ENCODE measurements around the gene DDX11.
"Not testable (repeated sequence)": the region's sequence is repeated elsewhere in the genome, so short reads cannot be mapped to it uniquely, and the experiment has no call there.

DDX11 gene

GRCh38 chr12:31066196-31066595 is 7.5 kb upstream of the DDX11 start:
- in situ Hi-C loops (cut with HindIII; ENCODE audit: low sequenced_read_pairs), result not testable (repeated sequence)

GRCh38 chr12:31067656-31068055 is 6.0 kb upstream of the DDX11 start:
- in situ Hi-C loops (cut with HindIII; ENCODE audit: low sequenced_read_pairs), result not testable (repeated sequence)

GRCh38 chr12:31070971-31071740 is 2.5 kb upstream of the DDX11 start:
- in situ Hi-C loops (cut with HindIII; ENCODE audit: low sequenced_read_pairs), result not testable (repeated sequence)

- in situ Hi-C loops (cut with HindIII; ENCODE audit: low sequenced_read_pairs), result not testable (repeated sequence)
Measured at GRCh38 chr12:31072962-31073361, 698 bp upstream of the DDX11 start.

GRCh38 chr12:31074333-31074874 is 744 bp downstream of the DDX11 start:
- in situ Hi-C loops (cut with HindIII; ENCODE audit: low sequenced_read_pairs), result not testable (repeated sequence)

- in situ Hi-C loops (cut with HindIII; ENCODE audit: low sequenced_read_pairs), result not testable (repeated sequence)
Measured at GRCh38 chr12:31076150-31076549, 2.5 kb downstream of the DDX11 start.

- in situ Hi-C loops (cut with HindIII; ENCODE audit: low sequenced_read_pairs), result not testable (repeated sequence)
Measured at GRCh38 chr12:31077095-31077494, 3.4 kb downstream of the DDX11 start.

GRCh38 chr12:31077998-31078397 is 4.3 kb downstream of the DDX11 start:
- in situ Hi-C loops (cut with HindIII; ENCODE audit: low sequenced_read_pairs), result not testable (repeated sequence)

- in situ Hi-C loops (cut with HindIII; ENCODE audit: low sequenced_read_pairs), result not testable (repeated sequence)
Measured at GRCh38 chr12:31079421-31079820, 5.8 kb downstream of the DDX11 start.

GRCh38 chr12:31080221-31080620 is 6.6 kb downstream of the DDX11 start:
- in situ Hi-C loops (cut with HindIII; ENCODE audit: low sequenced_read_pairs), result not testable (repeated sequence)

- in situ Hi-C loops (cut with HindIII; ENCODE audit: low sequenced_read_pairs), result not testable (repeated sequence)
Measured at GRCh38 chr12:31081274-31081673, 7.6 kb downstream of the DDX11 start.

GRCh38 chr12:31084241-31084640 is 10.6 kb downstream of the DDX11 start:
- in situ Hi-C loops (cut with HindIII; ENCODE audit: low sequenced_read_pairs), result not testable (repeated sequence)

GRCh38 chr12:31086032-31086431 is 12.4 kb downstream of the DDX11 start:
- in situ Hi-C loops (cut with HindIII; ENCODE audit: low sequenced_read_pairs), result not testable (repeated sequence)

- in situ Hi-C loops (cut with HindIII; ENCODE audit: low sequenced_read_pairs), result not testable (repeated sequence)
Measured at GRCh38 chr12:31087486-31087885, 13.8 kb downstream of the DDX11 start.

GRCh38 chr12:31087956-31088355 is 14.3 kb downstream of the DDX11 start:
- in situ Hi-C loops (cut with HindIII; ENCODE audit: low sequenced_read_pairs), result not testable (repeated sequence)

GRCh38 chr12:31089072-31089471 is 15.4 kb downstream of the DDX11 start:
- in situ Hi-C loops (cut with HindIII; ENCODE audit: low sequenced_read_pairs), result no loop called here

GRCh38 chr12:31091629-31092028 is 18.0 kb downstream of the DDX11 start:
- in situ Hi-C loops (cut with HindIII; ENCODE audit: low sequenced_read_pairs), result not testable (repeated sequence)

GRCh38 chr12:31092718-31093117 is 19.1 kb downstream of the DDX11 start:
- in situ Hi-C loops (cut with HindIII; ENCODE audit: low sequenced_read_pairs), result not testable (repeated sequence)

- in situ Hi-C loops (cut with HindIII; ENCODE audit: low sequenced_read_pairs), result not testable (repeated sequence)
Measured at GRCh38 chr12:31095080-31095860, 21.6 kb downstream of the DDX11 start.

- in situ Hi-C loops (cut with HindIII; ENCODE audit: low sequenced_read_pairs), result not testable (repeated sequence)
Measured at GRCh38 chr12:31096251-31097065, 22.8 kb downstream of the DDX11 start.

GRCh38 chr12:31097819-31098218 is 24.2 kb downstream of the DDX11 start:
- in situ Hi-C loops (cut with HindIII; ENCODE audit: low sequenced_read_pairs), result not testable (repeated sequence)

Measured in endothelial cell of hepatic sinusoid (primary cell).